GM18909 (cell line): Measurements from ENCODE around the gene CLSTN3.

Experiments
- ATAC-seq: cut with Tn5 transposase; IDR thresholded peaks from one replicate; pipeline ENCODE4 v1.9.1; 2021; ENCODE audit warnings: mild to moderate bottlenecking; ENCODE audit not compliant: unreplicated experiment, poor library complexity

The CLSTN3 gene

DNA sequence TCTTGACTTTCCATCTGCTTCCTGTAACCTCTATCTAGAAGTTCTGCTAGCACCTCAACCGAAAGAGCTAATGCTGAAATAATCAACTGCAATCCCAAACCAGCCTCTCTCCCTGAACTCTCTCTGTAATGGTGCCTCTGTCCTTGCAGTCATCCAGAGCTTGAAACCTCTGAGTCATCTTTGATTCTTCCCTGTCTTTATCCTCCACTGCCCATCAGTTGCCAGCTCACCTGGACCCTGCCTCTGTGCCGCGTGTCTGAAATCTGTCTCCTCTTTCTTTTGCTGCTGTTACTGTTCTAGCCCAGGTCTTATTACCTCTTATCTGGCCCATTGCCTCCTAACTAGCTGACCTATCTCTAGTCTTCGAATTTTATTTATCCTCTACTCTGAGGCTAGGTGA is 15.5 kb downstream of the CLSTN3 start:
- ATAC-seq: no peak

GRCh38 chr12:7146228-7146627 is 16.1 kb downstream of the CLSTN3 start:
- no peak for ATAC-seq

DNA sequence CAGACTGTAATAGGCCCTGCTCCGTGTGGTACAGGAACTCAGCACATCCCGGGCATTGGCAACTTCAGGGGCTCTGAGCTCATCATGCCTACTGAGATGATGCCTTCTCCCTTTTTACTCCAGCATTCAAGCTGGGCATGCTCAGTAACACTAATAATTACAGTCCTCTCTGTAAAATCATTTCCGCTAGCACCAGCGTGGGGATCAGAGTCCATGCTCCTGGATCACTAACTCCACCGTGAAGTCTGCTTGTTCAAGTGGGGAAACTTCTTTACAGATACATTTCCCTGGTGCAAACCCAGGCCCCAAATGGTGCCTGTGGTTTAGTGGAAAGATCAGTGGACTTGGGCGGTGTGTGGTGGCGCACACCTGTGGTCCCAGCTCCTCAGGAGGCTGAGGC is 16.7 kb downstream of the CLSTN3 start:
- no peak for ATAC-seq

- ATAC-seq: no peak
These were observed 20.2 kb downstream of the CLSTN3 start for GRCh38 chr12:7150356-7150755.

GRCh38 chr12:7150841-7151240 is 20.7 kb downstream of the CLSTN3 start:
- ATAC-seq: no peak

DNA sequence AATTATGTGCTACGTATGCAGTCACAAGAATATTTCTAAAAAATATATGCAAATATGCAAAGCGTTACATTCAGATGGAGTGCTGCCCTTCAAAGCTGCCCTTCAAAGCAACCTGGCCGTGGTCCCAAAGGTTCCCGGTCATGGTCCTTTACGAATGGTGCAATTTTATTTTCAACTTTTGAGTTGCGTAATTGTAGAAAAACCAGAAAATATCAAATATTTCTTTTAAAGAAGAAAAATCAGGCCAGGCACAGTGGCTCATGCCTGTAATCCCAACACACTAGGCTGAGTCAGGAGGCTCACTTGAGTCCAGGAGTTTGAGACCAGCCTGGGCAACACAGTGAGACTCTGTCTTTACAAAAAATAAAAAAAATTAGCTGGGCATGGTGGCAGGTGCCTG is 21.4 kb downstream of the CLSTN3 start:
- no peak for ATAC-seq

DNA sequence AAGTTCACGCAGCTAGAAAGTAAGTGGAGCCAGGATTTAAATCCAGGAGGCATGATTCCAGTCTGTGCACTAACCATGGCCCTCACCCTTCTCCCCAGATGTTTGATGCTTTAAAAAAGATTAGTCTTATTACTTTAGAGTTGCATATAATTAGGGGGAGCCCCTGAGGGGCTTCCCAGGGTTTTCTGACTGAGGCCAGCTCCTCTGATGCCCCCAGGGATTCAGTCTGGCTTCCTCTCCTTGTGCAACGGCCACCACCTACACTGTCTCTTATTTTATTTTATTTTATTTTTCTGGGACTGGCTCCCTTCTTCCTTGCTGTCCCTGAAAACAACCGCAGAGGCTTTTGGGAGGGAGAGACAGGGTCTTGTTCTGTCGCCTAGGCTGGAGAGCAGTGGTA is 22.6 kb downstream of the CLSTN3 start:
- no peak for ATAC-seq

- no peak for ATAC-seq
These were observed 23.9 kb downstream of the CLSTN3 start for GRCh38 chr12:7154042-7154441.

GRCh38 chr12:7154901-7155470 is 24.8 kb downstream of the CLSTN3 start:
- no peak for ATAC-seq

GRCh38 chr12:7155471-7156034 is 25.4 kb downstream of the CLSTN3 start:
- ATAC-seq: no peak

- ATAC-seq: no peak
These were observed 26.4 kb downstream of the CLSTN3 start for GRCh38 chr12:7156259-7157197.

- no peak for ATAC-seq
These were observed 27.2 kb downstream of the CLSTN3 start for GRCh38 chr12:7157391-7157790.

DNA sequence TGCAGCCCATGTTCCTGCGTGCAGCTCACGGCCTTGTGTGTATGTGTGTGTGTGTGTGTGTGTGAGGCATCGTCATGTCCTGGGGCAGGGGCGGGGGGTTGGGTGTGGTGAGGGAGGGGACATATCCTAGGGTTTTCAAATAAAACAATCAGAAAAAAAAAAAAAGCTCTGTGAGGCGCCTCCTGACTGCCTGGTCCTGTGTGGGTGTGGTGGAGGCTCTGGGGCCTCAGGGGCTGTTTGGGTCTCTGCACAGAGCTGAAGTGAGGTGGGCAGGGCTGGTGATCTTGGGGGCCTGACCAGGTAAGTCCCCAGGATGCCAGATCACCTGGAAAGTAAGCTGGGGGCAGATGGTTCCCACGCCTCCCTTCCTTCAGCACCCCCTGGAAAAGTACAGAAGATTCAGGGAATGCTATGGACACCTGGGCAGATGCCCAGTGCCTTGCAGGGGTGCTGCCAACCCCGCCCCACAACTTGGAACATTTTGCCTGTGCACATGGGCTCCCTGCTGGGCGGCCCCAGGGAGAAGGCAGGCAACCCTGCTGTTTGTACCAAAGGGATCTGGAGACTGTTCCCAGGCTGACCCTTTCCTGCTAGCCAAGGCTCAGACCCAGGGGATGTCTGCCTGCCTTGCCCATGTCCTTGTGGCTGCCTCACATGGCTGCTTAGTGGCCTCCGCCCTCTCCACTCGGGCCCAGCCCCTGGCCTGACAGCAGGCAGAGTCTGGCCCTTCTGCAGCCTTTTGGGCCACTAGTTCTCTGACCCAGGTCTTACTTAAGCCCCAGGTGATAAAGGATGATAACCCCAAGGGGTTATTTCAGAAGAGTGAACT is 28.8 kb downstream of the CLSTN3 start:
- ATAC-seq: no peak

DNA sequence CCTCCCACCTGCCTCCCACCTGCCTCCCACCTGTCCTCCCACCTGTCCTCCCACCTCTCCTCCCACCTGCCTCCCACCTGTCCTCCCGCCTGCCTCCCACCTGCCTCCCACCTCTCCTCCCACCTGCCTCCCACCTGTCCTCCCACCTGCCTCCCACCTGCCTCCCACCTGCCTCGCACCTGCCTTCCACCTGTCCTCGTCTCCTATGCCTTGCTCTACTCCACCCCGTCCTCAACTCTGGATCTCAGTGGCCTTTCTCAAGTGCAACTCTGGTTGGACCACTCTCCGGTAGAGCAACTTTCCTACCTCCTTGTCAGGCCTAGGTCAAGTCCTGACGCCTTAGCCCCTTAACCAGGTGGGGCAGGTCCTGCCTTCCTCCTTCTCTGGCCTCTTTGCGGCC is 30.0 kb downstream of the CLSTN3 start:
- ATAC-seq: no peak

- ATAC-seq: no peak
These were observed 31.2 kb downstream of the CLSTN3 start for GRCh38 chr12:7161327-7161726.

DNA sequence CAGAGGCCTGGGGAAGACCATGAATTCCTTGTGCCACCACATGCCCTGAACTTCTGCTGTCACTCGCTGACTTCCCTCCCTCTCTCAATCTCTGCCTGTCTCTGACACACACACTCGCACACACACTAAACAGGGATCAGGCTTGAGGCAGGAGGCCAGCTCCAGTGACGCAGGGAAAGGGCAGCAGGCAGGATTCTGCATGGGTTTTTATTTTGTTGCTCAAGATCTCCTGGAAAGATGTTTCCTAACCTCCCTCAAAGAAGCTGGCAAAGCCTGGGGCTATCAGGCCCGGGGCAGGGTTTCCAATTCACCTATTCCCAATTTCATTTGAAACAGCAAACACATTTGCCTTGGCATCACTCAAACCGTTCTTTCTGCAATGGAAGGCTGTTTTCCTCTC is 31.6 kb downstream of the CLSTN3 start:
- ATAC-seq: no peak

DNA sequence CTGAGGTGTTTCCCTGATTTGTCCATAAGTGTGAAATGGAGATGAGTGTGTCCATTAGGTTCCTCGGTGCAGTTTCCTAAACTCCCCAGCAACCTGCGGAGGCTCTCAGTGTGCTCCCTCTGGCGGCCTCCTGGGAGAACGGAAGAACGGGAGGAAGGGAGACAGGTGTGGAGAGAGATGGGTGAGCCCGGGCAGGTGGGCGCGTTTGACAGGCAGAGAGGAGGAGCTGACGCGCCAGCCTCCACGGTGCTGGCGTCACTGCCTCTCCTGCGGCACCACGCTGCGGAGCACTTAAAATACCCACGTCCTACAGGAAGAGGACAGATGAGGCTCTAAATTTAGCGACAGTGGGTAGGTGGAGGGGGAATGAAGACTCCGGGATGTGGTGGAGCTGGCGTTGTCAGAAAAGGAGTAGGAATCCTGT is 32.5 kb downstream of the CLSTN3 start:
- ATAC-seq: no peak

GRCh38 chr12:7169951-7170350 is 39.8 kb downstream of the CLSTN3 start:
- no peak for ATAC-seq

GRCh38 chr12:7171854-7172253 is 41.7 kb downstream of the CLSTN3 start:
- ATAC-seq: no peak

GRCh38 chr12:7175493-7175892 is 45.3 kb downstream of the CLSTN3 start:
- ATAC-seq: no peak

DNA sequence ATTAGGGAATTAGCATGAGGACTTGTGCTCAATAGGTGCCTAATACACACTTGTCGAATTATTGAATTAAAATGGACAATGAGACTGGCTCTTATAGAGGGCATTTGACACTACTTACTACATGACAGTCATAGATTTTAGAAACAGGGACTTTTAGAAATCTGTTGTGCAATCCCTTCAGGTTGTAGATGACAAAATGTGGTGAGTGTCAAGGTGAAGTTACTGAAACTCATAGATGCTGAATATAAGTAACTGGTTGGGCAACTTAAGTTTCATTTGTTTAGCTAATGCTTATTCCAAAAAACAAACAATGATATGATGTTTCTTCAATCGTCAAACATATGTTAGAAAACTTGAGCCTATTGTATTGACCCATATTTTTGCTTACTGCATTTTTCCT is 46.4 kb downstream of the CLSTN3 start:
- no peak for ATAC-seq
